Osteoblast (primary cell): ENCODE data around the gene LRRC1. TPM values are rescaled to one million over a fixed set of nuclear protein-coding genes. Genes with fewer than 3 reads are reported as not detected.

Experiments
- DNase-seq: peaks from one replicate; pipeline ENCODE4 v3.0.0; 2011; ENCODE audit warnings: low spot score, mixed read lengths; ENCODE audit not compliant: insufficient read length; ENCODE audit errors: missing footprints
- H2AFZ ChIP-seq: 2 replicates; pipeline ENCODE4 v1.6.0; 2011; ENCODE audit warnings: mild to moderate bottlenecking, low read length
- H3K27ac ChIP-seq: 2 replicates; pipeline ENCODE4 v1.5.1; 2011; ENCODE audit warnings: mild to moderate bottlenecking, low read depth, low read length, moderate library complexity
- H3K27me3 ChIP-seq: 2 replicates; pipeline ENCODE4 v1.6.0; 2012; ENCODE audit warnings: mild to moderate bottlenecking, control low read depth, inconsistent platforms, low read length, moderate library complexity; ENCODE audit not compliant: insufficient read depth
- H3K36me3 ChIP-seq: 2 replicates; pipeline ENCODE4 v1.5.1; 2011; ENCODE audit warnings: mild to moderate bottlenecking, low read length, control low read depth, moderate library complexity; ENCODE audit not compliant: insufficient read depth
- H3K4me1 ChIP-seq: 2 replicates; pipeline ENCODE4 v1.5.1; 2011; ENCODE audit warnings: mild to moderate bottlenecking, low read length, control low read depth, moderate library complexity; ENCODE audit not compliant: insufficient read depth
- H3K4me2 ChIP-seq: 2 replicates; pipeline ENCODE4 v1.6.0; 2011; ENCODE audit warnings: mild to moderate bottlenecking, low read length; ENCODE audit not compliant: insufficient read depth
- H3K4me3 ChIP-seq: fragments of 200-600 bp; sonication (generic); 3 replicates; pipeline ENCODE4 v1.5.1; 2012; ENCODE audit warnings: mild to moderate bottlenecking, low read length, inconsistent platforms; ENCODE audit not compliant: insufficient read depth
- H3K79me2 ChIP-seq: 2 replicates; pipeline ENCODE4 v1.6.0; 2012; ENCODE audit warnings: mild to moderate bottlenecking, low read length, control low read depth, inconsistent platforms; ENCODE audit not compliant: insufficient read depth
- H3K9me3 ChIP-seq: 2 replicates; pipeline ENCODE4 v1.5.1; 2011; ENCODE audit warnings: low read depth, low read length, control low read depth
- H4K20me1 ChIP-seq: 2 replicates; pipeline ENCODE4 v1.6.0; 2012; ENCODE audit warnings: mild to moderate bottlenecking, low read length, control low read depth; ENCODE audit not compliant: insufficient read depth
- CTCF ChIP-seq: IDR thresholded peaks from 2 replicates; pipeline ENCODE4 v1.5.1; 2011; ENCODE audit warnings: mild to moderate bottlenecking, low read depth, low read length, moderate library complexity; ENCODE audit errors: extremely low read depth
- total RNA-seq: library from RNA; depleted of rRNA; stranded (reverse); fragments of >200 nt; gene quantifications from 2 replicates; pipeline ENCODE4 v1.2.3, GENCODE V29; 2012

The LRRC1 gene
- total RNA-seq, 1 donor = 7.2 TPM

GRCh38 chr6:53767941-53768340 lies 26.9 kb upstream of the LRRC1 start:
- TF ChIP-seq CTCF = no peak
- Histone ChIP-seq H4K20me1 (no peaks in the 10 kb centered on the region), H3K9me3 (no peaks in the 10 kb centered on the region), H3K36me3 (no peaks in the 10 kb centered on the region), H2AFZ (no peak overlapping the region), H3K4me3 (no peak overlapping the region), H3K27ac (no peak overlapping the region), H3K27me3 (peaks cover 5% of the 10 kb centered on the region), H3K79me2 (no peaks in the 10 kb centered on the region), H3K4me1 (no peaks in the 10 kb centered on the region), H3K4me2 (no peak overlapping the region)
- DNase-seq = no peak

GRCh38 chr6:53768636-53769035 lies 26.2 kb upstream of the LRRC1 start:
- H3K4me1 ChIP-seq = no peaks in the 10 kb centered on the region
- H3K4me2 ChIP-seq = no peak overlapping the region
- no peaks in the 10 kb centered on the region for H3K79me2 ChIP-seq
- peaks cover 5% of the 10 kb centered on the region for H3K27me3 ChIP-seq
- no peak overlapping the region for H2AFZ ChIP-seq
- no peaks in the 10 kb centered on the region for H4K20me1 ChIP-seq
- no peak overlapping the region for H3K27ac ChIP-seq
- H3K9me3 ChIP-seq = no peaks in the 10 kb centered on the region
- no peak for TF ChIP-seq CTCF
- peak; percentile 57 for DNase-seq
- no peaks in the 10 kb centered on the region for H3K36me3 ChIP-seq
- H3K4me3 ChIP-seq = no peak overlapping the region

- Histone ChIP-seq H3K4me2 (no peak overlapping the region), H3K79me2 (no peaks in the 10 kb centered on the region), H3K4me1 (no peaks in the 10 kb centered on the region), H4K20me1 (no peaks in the 10 kb centered on the region), H3K9me3 (no peaks in the 10 kb centered on the region), H3K27me3 (peaks cover 5% of the 10 kb centered on the region), H2AFZ (no peak overlapping the region), H3K27ac (no peak overlapping the region), H3K4me3 (no peak overlapping the region), H3K36me3 (no peaks in the 10 kb centered on the region)
- DNase-seq = peak; percentile 18
- TF ChIP-seq CTCF = no peak
These were observed 24.0 kb upstream of the LRRC1 start for GRCh38 chr6:53770780-53771249.

GRCh38 chr6:53771785-53772624 lies 22.8 kb upstream of the LRRC1 start:
- Histone ChIP-seq H4K20me1 (no peaks in the 10 kb centered on the region), H3K36me3 (no peaks in the 10 kb centered on the region), H3K9me3 (no peaks in the 10 kb centered on the region), H3K27ac (no peak overlapping the region), H2AFZ (no peak overlapping the region), H3K4me3 (no peak overlapping the region), H3K4me1 (no peaks in the 10 kb centered on the region), H3K27me3 (peaks cover 5% of the 10 kb centered on the region), H3K4me2 (no peak overlapping the region), H3K79me2 (no peaks in the 10 kb centered on the region)
- TF ChIP-seq CTCF = no peak
- peak; percentile 66 for DNase-seq
